PC-9 (cell line): Measurements from ENCODE around the gene CIAO2B. TPM values are rescaled to one million over a fixed set of nuclear protein-coding genes. Genes with fewer than 3 reads are reported as not detected.
A peak's percentile ranks its signal among the peaks of the same experiment; 100 is the strongest.
"Not testable (repeated sequence)": the region's sequence is repeated elsewhere in the genome, so short reads cannot be mapped to it uniquely, and the experiment has no call there.

Experiments used
- BruUV-seq: library from RNA; stranded (reverse); fragments of 400-500 nt; replicated peaks from 2 replicates; lab custom pipeline; 2021; lab: Mats Ljungman, UMichigan
- CTCF ChIA-PET: fragments of 300-600 bp; sonication (Branson Sonifier 250); formaldehyde crosslinking; loops from one replicate; lab custom pipeline; 2022; ENCODE audit warnings: antibody characterized with exemption; lab: Charles Lee
- POLR2A ChIA-PET: fragments of 300-600 bp; sonication (Branson Sonifier 250); formaldehyde crosslinking; loops from one replicate; lab custom pipeline; 2022; ENCODE audit warnings: antibody characterized with exemption; ENCODE audit not compliant: unreplicated experiment; lab: Charles Lee
- DNase-seq, 2 experiments: peaks; one replicate each; pipeline versions ENCODE4 v3.0.0 to v3.0.0-alpha.2; 2015 to 2022; ENCODE audit warnings: mixed read lengths in 1 of 2
- H2AFZ ChIP-seq: fragments of 200-600 bp; sonication (generic); 2 replicates; pipeline ENCODE4 v1.8.1; 2017; ENCODE audit warnings: antibody characterized with exemption
- H3F3A ChIP-seq: fragments of 200-600 bp; sonication (generic); 2 replicates; pipeline ENCODE4 v1.8.1; 2017; ENCODE audit warnings: antibody characterized with exemption, mild to moderate bottlenecking, low read depth; ENCODE audit not compliant: insufficient read depth
- H3K27ac ChIP-seq: fragments of 200-600 bp; sonication (generic); 2 replicates; pipeline ENCODE4 v1.6.1; 2016; ENCODE audit warnings: mixed run types
- H3K27me3 ChIP-seq: fragments of 200-600 bp; sonication (generic); 2 replicates; pipeline ENCODE4 v1.6.1; 2016; ENCODE audit warnings: low read depth, mixed run types; ENCODE audit not compliant: insufficient read depth
- H3K36me3 ChIP-seq: fragments of 200-600 bp; sonication (generic); 2 replicates; pipeline ENCODE4 v1.6.1; 2016; ENCODE audit warnings: low read depth, mixed run types
- H3K4me1 ChIP-seq: fragments of 200-600 bp; sonication (generic); replicated peaks from 2 replicates; pipeline ENCODE4 v1.6.1; 2016; ENCODE audit warnings: mixed run types; ENCODE audit not compliant: insufficient read depth
- H3K4me2 ChIP-seq: fragments of 200-600 bp; sonication (generic); 2 replicates; pipeline ENCODE4 v1.6.1; 2017; ENCODE audit warnings: mixed run types
- H3K4me3 ChIP-seq: fragments of 200-600 bp; sonication (generic); 2 replicates; pipeline ENCODE4 v1.6.1; 2016; ENCODE audit warnings: mixed run types
- H3K79me2 ChIP-seq: fragments of 200-600 bp; sonication (generic); 2 replicates; pipeline ENCODE4 v1.6.1; 2017; ENCODE audit warnings: low read depth, mixed run types
- H3K9me2 ChIP-seq: fragments of 200-600 bp; sonication (generic); 2 replicates; pipeline ENCODE4 v1.8.1; 2017; ENCODE audit warnings: mild to moderate bottlenecking; ENCODE audit not compliant: insufficient read depth
- H3K9me3 ChIP-seq: fragments of 200-600 bp; sonication (generic); 2 replicates; pipeline ENCODE4 v1.8.1; 2016; ENCODE audit warnings: low read depth; ENCODE audit not compliant: insufficient read depth
- H4K20me1 ChIP-seq: fragments of 200-600 bp; sonication (generic); 2 replicates; pipeline ENCODE4 v1.8.1; 2017; ENCODE audit not compliant: insufficient read depth
- CTCF ChIP-seq: fragments of 200-600 bp; sonication (generic); conservative IDR thresholded peaks from 2 replicates; pipeline ENCODE4 v1.6.1; 2017; ENCODE audit warnings: mixed run types, antibody characterized with exemption, mild to moderate bottlenecking, moderate library complexity
- EZH2 ChIP-seq: fragments of 200-600 bp; sonication (generic); IDR thresholded peaks from 2 replicates; pipeline ENCODE4 v1.8.0; 2017; ENCODE audit warnings: antibody characterized with exemption, low read depth
- intact Hi-C: fragments of 100-400 bp; cut with micrococcal nuclease; formaldehyde crosslinking; loops from one replicate; pipeline ENCODE4 v1.10.0; 2022; ENCODE audit not compliant: unreplicated experiment
- total RNA-seq: library from RNA; stranded (reverse); gene quantifications from 2 replicates; pipeline ENCODE4 v1.2.3, GENCODE V29; 2021

CIAO2B gene
- total RNA-seq, 1 experiment from 2014 or later, result 87.1 TPM

- ChIA-PET CTCF (interaction anchor here (1.0 kb wide), 1 partner anchor 269 kb away, joined by 7 read pairs; no protein-coding TSS in a partner anchor), POLR2A (no interaction called here)
- H4K20me1 ChIP-seq, result no peaks in the 10 kb centered on the region
- H3K4me3 ChIP-seq, result no peak overlapping the region
- no peak overlapping the region for H2AFZ ChIP-seq
- H3F3A ChIP-seq, result no peaks in the 10 kb centered on the region
- BruUV-seq, result no TSS peak
- H3K4me2 ChIP-seq, result no peak overlapping the region
- H3K9me2 ChIP-seq, result no peaks in the 10 kb centered on the region
- H3K36me3 ChIP-seq, result no peaks in the 10 kb centered on the region
- H3K4me1 ChIP-seq, result no peaks in the 10 kb centered on the region
- H3K79me2 ChIP-seq, result no peaks in the 10 kb centered on the region
- H3K9me3 ChIP-seq, result no peaks in the 10 kb centered on the region
- intact Hi-C loops, result loop anchor here (1.0 to 2.0 kb wide), 4 partner anchors 38 to 222 kb away; partner anchors contain the start of gene ELMO3
- peak; percentile 62 to 82 for DNase-seq
- peak; percentile 96 for TF ChIP-seq CTCF
- TF ChIP-seq EZH2, result no peak
- H3K27me3 ChIP-seq, result no peaks in the 10 kb centered on the region
- no peak overlapping the region for H3K27ac ChIP-seq
Measured at GRCh38 chr16:66977341-66978113, 43.3 kb upstream of the CIAO2B start.

GRCh38 chr16:66976746-66977145 lies 42.5 kb upstream of the CIAO2B start:
- Histone ChIP-seq H3K4me1 (peaks cover 2% of the 10 kb centered on the region; the same call in 1 of the 2 replicates), H2AFZ (no peak overlapping the region), H4K20me1 (no peaks in the 10 kb centered on the region), H3K4me2 (no peak overlapping the region), H3K36me3 (no peaks in the 10 kb centered on the region), H3K9me3 (no peaks in the 10 kb centered on the region), H3K4me3 (no peak overlapping the region), H3K9me2 (no peaks in the 10 kb centered on the region), H3K79me2 (no peaks in the 10 kb centered on the region), H3K27ac (no peak overlapping the region), H3F3A (no peaks in the 10 kb centered on the region), H3K27me3 (no peaks in the 10 kb centered on the region)
- DNase-seq, result no peak
- no TSS peak for BruUV-seq
- ChIA-PET CTCF (no interaction called here), POLR2A (no interaction called here)
- intact Hi-C loops, result loop anchor here (1.0 to 2.0 kb wide), 4 partner anchors 39 to 223 kb away; partner anchors contain the start of gene ELMO3
- TF ChIP-seq CTCF, result no peak
- no peak for TF ChIP-seq EZH2

- no peak for DNase-seq
- Histone ChIP-seq H4K20me1 (no peaks in the 10 kb centered on the region), H3K4me3 (no peak overlapping the region), H3K36me3 (no peaks in the 10 kb centered on the region), H3K4me1 (peaks cover 16% of the 10 kb centered on the region), H3K27me3 (no peaks in the 10 kb centered on the region), H2AFZ (no peak overlapping the region), H3F3A (no peaks in the 10 kb centered on the region), H3K9me3 (no peaks in the 10 kb centered on the region), H3K9me2 (no peaks in the 10 kb centered on the region), H3K27ac (no peak overlapping the region), H3K79me2 (no peaks in the 10 kb centered on the region), H3K4me2 (no peak overlapping the region)
- no TSS peak for BruUV-seq
- TF ChIP-seq EZH2 (no peak), CTCF (no peak)
- CTCF ChIA-PET, result interaction anchor here (0.6 kb wide), 1 partner anchor 86 kb away, joined by 14 read pairs; no protein-coding TSS in a partner anchor
- POLR2A ChIA-PET, result no interaction called here
- intact Hi-C loops, result no loop called here
Measured at GRCh38 chr16:66975302-66975893, 41.2 kb upstream of the CIAO2B start.

- H3K27ac ChIP-seq, H3K9me2 ChIP-seq, H2AFZ ChIP-seq, H3K36me3 ChIP-seq, POLR2A ChIA-PET, BruUV-seq, H3K4me3 ChIP-seq, DNase-seq, intact Hi-C loops, H3K4me2 ChIP-seq, H3K79me2 ChIP-seq, H3K27me3 ChIP-seq, H3K9me3 ChIP-seq, H3F3A ChIP-seq, H4K20me1 ChIP-seq: not testable (repeated sequence)
- H3K4me1 ChIP-seq, result peaks cover 17% of the 10 kb centered on the region
- CTCF ChIA-PET, result interaction anchor here (0.6 kb wide), 1 partner anchor 85 kb away, joined by 14 read pairs; no protein-coding TSS in a partner anchor
Measured at GRCh38 chr16:66974932-66975246, 40.7 kb upstream of the CIAO2B start.
